Adrenal gland (tissue), 12 donors: ENCODE results near the gene PRMT2. TPM values are rescaled to one million over a fixed set of nuclear protein-coding genes. Genes with fewer than 3 reads are reported as not detected.

Source experiments
- DNase-seq, 7 donors: peaks; one replicate each; pipeline ENCODE4 v3.0.0-alpha.2; 2019 to 2020
- H3K27ac ChIP-seq, 5 donors: fragments of 200-600 bp; sonication (generic) in 4 of 5; 1 replicate in 3 of 5; 2 replicates in 2 of 5; pipeline versions ENCODE4 v1.5.1 to v1.8.0; 2016 to 2020; ENCODE audit warnings: mild to moderate bottlenecking in 1 of 5
- H3K27me3 ChIP-seq: fragments of 200-600 bp; 2 replicates; pipeline ENCODE4 v1.8.0; 2021
- H3K36me3 ChIP-seq, 2 donors: fragments of 200-600 bp; replicated peaks in 1 of 2; 1 replicate in 1 of 2; 2 replicates in 1 of 2; pipeline versions ENCODE4 v1.5.1 to v1.8.0; 2018 to 2022
- H3K4me1 ChIP-seq, 2 donors: fragments of 200-600 bp; replicated peaks in 1 of 2; 1 replicate in 1 of 2; 2 replicates in 1 of 2; pipeline versions ENCODE4 v1.5.1 to v1.8.0; 2018 to 2021
- H3K4me3 ChIP-seq, 4 donors: fragments of 200-600 bp; sonication (generic) in 3 of 4; one replicate each; pipeline ENCODE4 v1.5.1; 2016 to 2018
- H3K9me3 ChIP-seq, 3 donors: fragments of 200-600 bp; sonication (generic) in 1 of 3; replicated peaks in 1 of 3; 1 replicate in 2 of 3; 2 replicates in 1 of 3; pipeline versions ENCODE4 v1.5.1 to v1.8.0; 2016 to 2021
- CTCF ChIP-seq, 6 experiments: fragments of 450-650 bp in 4 of 6; fragments of 200-600 bp in 2 of 6; sonication (generic) in 1 of 6; IDR thresholded peaks; 1 replicate in 5 of 6; 2 replicates in 1 of 6; pipeline versions ENCODE4 v1.5.1 to v1.8.0; 2016 to 2021; ENCODE audit warnings: antibody characterized with exemption in 6 of 6, mild to moderate bottlenecking in 2 of 6, moderate library complexity in 1 of 6
- POLR2A ChIP-seq, 2 donors: fragments of 450-650 bp; IDR thresholded peaks; one replicate each; pipeline ENCODE4 v1.6.1; 2017; ENCODE audit warnings: antibody characterized with exemption in 2 of 2, mild to moderate bottlenecking in 2 of 2, moderate library complexity in 1 of 2
- WGBS, 4 donors: extraction: QIAGEN DNeasy Blood & Tissue Kit in 2 of 4; methylation state at CpG; one replicate each; pipeline versions ENCODE4 v1.1.5 to v1.1.7; 2013 to 2017; 5-methylcytosine and 5-hydroxymethylcytosine counted together
- intact Hi-C, 2 donors: fragments of 100-400 bp; cut with DNase I; formaldehyde crosslinking; loops; one replicate each; pipeline versions ENCODE4 v1.14.1 to v1.15.0; 2022 to 2023
- polyA plus RNA-seq, 3 donors: library from polyadenylated mRNA; stranded (reverse); fragments of 200-250 nt in 2 of 3; fragments of 350-450 nt in 1 of 3; fragmentation: Illumina TruSeq in 1 of 3; extraction: RNeasy Lipid Tissue Mini Kit (QIAGEN cat#74804) in 1 of 3; gene quantifications; one replicate each; pipeline ENCODE4 v1.2.3, GENCODE V29; 2013 to 2014
- total RNA-seq, 9 donors: library from RNA; depleted of rRNA in 4 of 9; stranded (reverse); fragments of >200 nt in 4 of 9; fragments of 120-200 nt in 1 of 9; fragmentation: NEBNext Ultra II Directional in 1 of 9; extraction: Animal tissue kit (Norgen Biotek cat#: 25700) in 1 of 9; gene quantifications; one replicate each; pipeline versions ENCODE4 v1.1.0 to v1.2.4, GENCODE V29; 2013 to 2023
- donor health status: healthy with polysubstance abuse.
- donor health status: Bipolar disorder and iron deficiency.
- donor health status: DM: yes; HTN: yes; CAD: no.
- donor health status: DM: no; HTN: no; CAD: no.
- donor health status: DM: no; HTN: no; CAD: no.
- donor health status: DM: yes; HTN: yes; CAD: no.

The PRMT2 gene
- total and polyA plus RNA-seq, 12 donors: 47.4 to 115 (median 74.5) TPM

DNA sequence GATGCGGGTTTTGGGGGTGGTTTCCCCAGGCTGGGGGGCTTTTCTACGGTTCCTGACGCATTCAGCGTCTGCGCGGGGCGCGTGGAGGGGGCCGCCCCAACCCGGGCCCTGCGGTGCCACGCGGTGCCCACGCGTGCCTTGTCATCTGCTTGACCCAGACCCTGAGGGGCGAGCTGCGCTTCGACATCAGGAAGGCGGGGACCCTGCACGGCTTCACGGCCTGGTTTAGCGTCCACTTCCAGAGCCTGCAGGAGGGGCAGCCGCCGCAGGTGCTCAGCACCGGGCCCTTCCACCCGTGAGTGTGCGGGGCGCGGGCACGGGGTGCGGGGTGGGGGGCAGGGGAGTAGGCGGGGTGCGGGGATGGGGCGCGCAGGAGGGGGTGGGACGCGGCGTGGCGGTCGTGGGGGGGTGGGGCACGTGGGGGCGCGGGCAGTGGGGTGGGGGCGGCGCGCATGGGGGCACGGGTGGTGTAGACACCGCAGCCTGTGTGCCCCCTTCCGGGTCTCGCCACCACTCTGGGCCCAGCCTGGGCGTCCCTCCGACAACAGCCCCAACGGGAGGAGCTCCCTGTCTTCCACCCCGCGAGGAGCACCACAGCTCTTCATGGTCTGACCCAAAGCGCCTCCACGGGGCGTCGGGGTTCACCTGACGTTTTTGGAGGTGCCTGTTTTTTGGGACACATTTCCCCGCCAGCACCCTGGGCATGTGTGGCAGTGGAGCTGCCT is 26.3 kb downstream of the PRMT2 start:
- no peak overlapping the region for H3K27ac ChIP-seq
- H3K9me3 ChIP-seq: no peaks in the 10 kb centered on the region
- no peak for DNase-seq
- intact Hi-C loops: no loop called here
- WGBS, 4 donors: 64 to 87% (median 70%) methylated on average over 21 to 61 of the region's 61 CpGs
- peaks cover 0 to 3% of the 10 kb centered on the region in 2 donors for H3K36me3 ChIP-seq
- H3K4me3 ChIP-seq: peak overlapping the region in 1 of 4 donors; percentile 32
- TF ChIP-seq POLR2A (IDR thresholded peaks at IDR 0.05): no peak
- TF ChIP-seq CTCF (IDR thresholded peaks at IDR 0.05): no peak
- H3K27me3 ChIP-seq: no peaks in the 10 kb centered on the region
- no peaks in the 10 kb centered on the region for H3K4me1 ChIP-seq

DNA sequence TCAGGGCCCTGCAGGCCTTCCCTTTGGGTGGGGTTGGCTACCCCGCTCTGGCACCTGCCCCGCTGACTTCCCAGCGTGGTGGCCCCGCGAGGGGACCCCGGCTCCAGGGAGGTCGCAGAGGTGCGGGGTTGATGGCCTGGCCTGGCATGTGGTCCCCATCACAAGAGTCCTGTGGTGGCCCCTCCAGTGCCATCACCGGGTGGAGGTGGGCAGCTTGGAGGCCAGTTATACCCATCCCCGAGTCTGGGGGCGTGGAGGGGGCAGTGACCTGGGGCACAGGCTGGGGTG is 26.8 kb downstream of the PRMT2 start:
- no peaks in the 10 kb centered on the region for H3K27me3 ChIP-seq
- intact Hi-C loops: no loop called here
- peaks cover 0 to 3% of the 10 kb centered on the region in 2 donors for H3K36me3 ChIP-seq
- no peaks in the 10 kb centered on the region for H3K9me3 ChIP-seq
- 87 to 95% (median 93%) methylated on average over 3 to 11 of the region's 11 CpGs; no CpG with 5 or more reads in 1 of the 4 donors for WGBS, 4 donors
- no peak for DNase-seq
- TF ChIP-seq CTCF (IDR thresholded peaks at IDR 0.05) (no peak), POLR2A (IDR thresholded peaks at IDR 0.05) (no peak)
- peaks cover 0 to 4% of the 10 kb centered on the region in 2 donors for H3K4me1 ChIP-seq
- H3K27ac ChIP-seq: no peak overlapping the region
- H3K4me3 ChIP-seq: no peak overlapping the region

DNA sequence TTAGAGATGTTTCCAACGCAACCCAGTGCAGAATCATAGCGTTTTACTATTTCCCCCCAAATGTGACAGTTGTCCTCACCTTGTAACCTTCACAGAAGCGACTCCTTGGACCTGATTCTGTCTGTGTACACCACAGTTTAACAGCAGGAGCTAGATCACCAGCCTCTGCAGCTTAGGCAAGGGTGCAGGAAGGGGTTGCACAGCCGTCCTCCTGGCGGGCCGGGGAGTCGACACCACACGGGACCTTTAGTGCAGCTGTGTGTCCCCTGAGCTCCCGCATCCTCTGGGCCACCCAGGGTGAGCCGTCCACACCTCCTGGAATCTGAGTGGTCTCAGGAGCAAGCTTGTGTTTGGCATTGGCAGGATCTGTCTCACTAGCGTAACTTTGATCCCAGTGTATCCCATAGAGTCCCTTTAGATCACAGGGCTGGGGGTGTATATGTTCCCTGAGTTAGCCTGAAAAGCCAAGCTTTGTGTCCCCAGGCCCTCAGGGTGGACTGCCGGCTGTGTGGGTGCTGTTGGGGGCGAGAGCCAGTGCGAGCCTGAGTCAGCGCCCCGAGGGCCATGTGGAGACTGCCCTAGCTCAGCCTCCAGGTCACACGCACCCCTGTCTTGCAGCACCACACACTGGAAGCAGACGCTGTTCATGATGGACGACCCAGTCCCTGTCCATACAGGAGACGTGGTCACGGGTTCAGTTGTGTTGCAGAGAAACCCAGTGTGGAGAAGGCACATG is 27.5 kb downstream of the PRMT2 start:
- Histone ChIP-seq H3K36me3 (peaks cover 0 to 3% of the 10 kb centered on the region in 2 donors), H3K27me3 (no peaks in the 10 kb centered on the region), H3K9me3 (no peaks in the 10 kb centered on the region), H3K27ac (no peak overlapping the region), H3K4me3 (no peak overlapping the region), H3K4me1 (peaks cover 0 to 11% of the 10 kb centered on the region in 2 donors)
- no peak for DNase-seq
- TF ChIP-seq CTCF (IDR thresholded peaks at IDR 0.05) (no peak), POLR2A (IDR thresholded peaks at IDR 0.05) (no peak)
- intact Hi-C loops: no loop called here
- 77 to 91% (median 89%) methylated on average over 12 to 21 of the region's 21 CpGs for WGBS, 4 donors

GRCh38 chr21:46663754-46664153 is 28.3 kb downstream of the PRMT2 start:
- Histone ChIP-seq H3K36me3 (peaks cover 0 to 3% of the 10 kb centered on the region in 2 donors), H3K4me1 (peaks cover 0 to 14% of the 10 kb centered on the region in 2 donors), H3K27ac (no peak overlapping the region), H3K27me3 (no peaks in the 10 kb centered on the region), H3K9me3 (no peaks in the 10 kb centered on the region), H3K4me3 (no peak overlapping the region)
- intact Hi-C loops: no loop called here
- WGBS, 4 donors: 92 to 95% (median 92%) methylated on average over 8 of the region's 8 CpGs
- TF ChIP-seq CTCF (IDR thresholded peaks at IDR 0.05) (no peak), POLR2A (IDR thresholded peaks at IDR 0.05) (no peak)
- DNase-seq: no peak
